ENCODE results near the gene WNT5A. TPM values are rescaled to one million over a fixed set of nuclear protein-coding genes. Genes with fewer than 3 reads are reported as not detected.

WNT5A gene
- total RNA-seq: 4.9 and 14.6 TPM in 2 replicates

GRCh38 chr3:55486857-55487380, at the start of gene WNT5A:
TSS of gene WNT5A (minus strand) at chr3:55487306. CDS start at chr3:55486985, 321 bp downstream.

Data from cardiac atrium fibroblast (primary cell).